ENCODE measurements around the gene PPM1N.

DNA sequence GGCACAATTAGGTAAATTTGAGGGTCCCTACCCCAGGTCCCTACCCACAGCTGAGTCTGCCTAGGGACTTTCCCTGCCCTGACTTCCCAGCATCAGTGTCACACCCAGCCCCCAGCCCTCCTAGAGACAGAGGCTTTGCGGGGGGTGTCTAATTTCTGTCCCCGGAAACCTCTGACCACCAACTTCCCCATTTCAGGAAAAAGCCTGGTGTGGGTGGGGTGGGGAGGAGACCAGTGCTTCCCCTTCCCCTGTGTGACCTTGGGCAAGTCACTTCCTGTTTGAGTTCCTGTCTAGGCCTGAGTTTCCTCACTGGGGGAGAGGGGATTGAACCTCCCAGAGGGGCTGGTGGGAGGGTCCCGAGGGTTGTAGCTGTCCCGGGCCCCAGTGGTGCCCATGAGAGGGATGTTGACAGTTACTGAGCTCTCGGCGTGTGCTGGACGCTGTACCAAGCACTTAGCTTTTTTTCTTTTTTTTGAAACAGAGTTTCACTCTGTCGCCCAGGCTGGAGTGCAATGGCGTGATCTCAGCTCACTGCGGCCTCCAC lies 16.9 kb downstream of the PPM1N start:
- no peak for TF ChIP-seq CTCF (IDR thresholded peaks at IDR 0.05)
- TF ChIP-seq POLR2A (IDR thresholded peaks at IDR 0.05), result no peak

Data from Peyer's patch (tissue), 4 donors.